DMS153 treated with DMSO at 0.1 percent for 48 hours (cell line): ENCODE data around the gene CRACDL.
"Not testable (repeated sequence)": the region's sequence is repeated elsewhere in the genome, so short reads cannot be mapped to it uniquely, and the experiment has no call there.

Source experiments
- DNase-seq: peaks from one replicate; lab custom pipeline; 2025; ENCODE audit not compliant: unreplicated experiment; lab: John Stamatoyannopoulos, UW

Gene CRACDL

DNA sequence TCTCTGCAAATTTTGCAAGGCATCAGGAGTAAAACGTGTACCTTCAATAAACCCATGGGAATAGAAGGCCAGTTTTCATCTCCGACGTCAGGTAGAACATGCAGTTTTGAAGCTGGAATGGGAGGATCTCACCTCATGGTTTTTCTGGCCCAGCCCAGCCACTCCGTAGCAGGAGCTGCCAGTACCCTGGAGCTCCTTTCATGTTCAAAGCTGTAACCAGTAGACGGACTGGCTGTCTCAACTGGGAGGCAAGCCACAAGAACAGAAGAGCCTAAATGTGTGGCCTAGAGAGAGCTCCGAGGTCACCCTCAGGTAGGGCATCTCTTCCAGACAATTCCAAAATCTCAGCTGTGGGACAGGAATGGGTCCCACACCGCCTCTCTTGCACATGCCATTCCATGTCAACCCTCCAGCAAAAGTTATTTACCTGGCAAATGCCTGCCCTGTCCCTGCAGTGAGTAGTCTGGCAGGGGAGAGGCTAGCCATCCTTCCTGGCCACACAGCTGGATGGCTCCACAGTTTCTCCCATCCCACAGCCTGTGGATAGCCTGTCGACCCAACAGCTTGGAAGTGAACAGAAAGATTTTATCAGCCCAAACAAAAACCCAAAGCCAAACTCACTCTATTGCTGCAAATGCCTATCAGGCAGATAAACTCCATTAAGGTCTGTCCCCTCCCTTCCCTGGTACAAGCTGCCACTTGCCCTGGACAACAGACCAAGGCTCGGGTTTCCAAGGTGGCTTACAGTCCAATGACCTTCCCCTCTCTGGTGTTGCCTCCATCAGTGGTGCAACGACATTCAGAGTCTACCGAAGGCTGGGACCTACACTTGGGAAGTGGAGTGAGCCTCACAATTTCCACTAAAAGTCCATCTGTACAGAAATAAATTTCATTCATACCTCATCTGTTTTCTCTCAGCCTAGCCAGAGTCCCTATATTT is 27.8 kb downstream of the CRACDL start:
- no peak for DNase-seq

DNA sequence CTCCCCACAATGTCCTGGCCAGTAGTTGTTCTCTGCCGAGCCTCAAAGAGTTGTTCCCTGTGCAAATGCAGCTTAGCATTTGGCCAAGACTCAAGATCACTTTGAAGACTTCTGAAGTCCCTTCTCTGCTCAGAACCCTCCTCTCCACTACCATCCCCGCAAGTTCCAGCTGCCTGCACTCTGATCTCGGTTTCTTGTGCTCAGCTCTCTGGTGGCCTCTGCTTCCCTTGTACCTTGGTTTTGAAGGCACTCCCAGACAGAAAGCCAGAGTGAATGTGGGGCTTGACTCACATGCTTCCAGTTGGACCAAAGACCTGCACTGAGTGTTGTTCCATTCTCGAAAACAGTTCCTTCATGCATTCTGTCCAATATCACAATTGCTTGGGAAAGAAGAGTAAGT is 28.6 kb downstream of the CRACDL start:
- no peak for DNase-seq

DNA sequence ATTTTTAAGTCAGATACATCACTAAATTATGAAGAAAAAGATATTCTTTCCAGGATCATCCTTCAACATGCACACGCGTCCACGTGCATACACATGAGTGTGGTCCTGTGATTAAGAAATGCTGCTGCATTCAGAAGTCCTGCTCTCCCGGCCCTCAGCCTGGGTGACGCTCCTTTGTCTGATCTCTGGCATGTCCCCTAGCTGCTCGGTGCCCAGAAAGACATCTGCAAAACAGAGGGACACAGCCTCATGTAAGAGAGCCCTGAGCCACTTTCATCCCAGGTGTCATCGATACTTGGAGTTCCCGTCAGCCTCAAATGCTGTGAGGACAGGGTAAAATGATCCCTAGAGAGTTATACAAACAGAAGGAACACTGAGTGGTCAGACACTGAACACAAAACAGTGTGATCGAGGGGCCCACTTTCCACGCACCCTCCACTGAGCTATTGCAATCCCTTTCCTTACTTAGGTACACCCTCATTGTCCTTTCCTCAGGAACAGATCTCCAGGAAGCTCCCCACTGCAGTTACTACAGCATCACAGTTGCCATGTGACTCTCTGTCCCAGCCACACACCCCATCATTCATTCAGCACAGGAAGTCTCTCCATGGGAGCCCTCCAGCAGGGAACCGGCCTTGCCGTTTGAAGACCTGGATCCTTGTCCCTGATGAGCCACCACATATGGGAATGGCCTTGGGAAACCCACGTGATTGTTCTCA is 32.1 kb downstream of the CRACDL start:
- DNase-seq, result no peak

DNA sequence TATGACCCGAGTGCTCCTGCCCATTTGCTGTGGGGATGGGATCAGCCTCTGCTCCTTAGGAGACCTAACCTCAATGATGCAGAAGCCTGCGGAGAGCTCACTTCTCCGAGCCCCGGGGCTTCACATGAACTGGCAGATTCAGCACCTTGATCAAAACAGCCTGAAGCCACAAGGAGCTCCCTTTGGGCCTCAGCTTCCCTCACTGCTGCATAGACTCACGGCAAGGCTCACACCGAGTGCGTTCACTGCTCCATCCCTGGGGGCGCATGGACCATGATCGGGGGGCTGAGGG is 33.0 kb downstream of the CRACDL start:
- no peak for DNase-seq

DNA sequence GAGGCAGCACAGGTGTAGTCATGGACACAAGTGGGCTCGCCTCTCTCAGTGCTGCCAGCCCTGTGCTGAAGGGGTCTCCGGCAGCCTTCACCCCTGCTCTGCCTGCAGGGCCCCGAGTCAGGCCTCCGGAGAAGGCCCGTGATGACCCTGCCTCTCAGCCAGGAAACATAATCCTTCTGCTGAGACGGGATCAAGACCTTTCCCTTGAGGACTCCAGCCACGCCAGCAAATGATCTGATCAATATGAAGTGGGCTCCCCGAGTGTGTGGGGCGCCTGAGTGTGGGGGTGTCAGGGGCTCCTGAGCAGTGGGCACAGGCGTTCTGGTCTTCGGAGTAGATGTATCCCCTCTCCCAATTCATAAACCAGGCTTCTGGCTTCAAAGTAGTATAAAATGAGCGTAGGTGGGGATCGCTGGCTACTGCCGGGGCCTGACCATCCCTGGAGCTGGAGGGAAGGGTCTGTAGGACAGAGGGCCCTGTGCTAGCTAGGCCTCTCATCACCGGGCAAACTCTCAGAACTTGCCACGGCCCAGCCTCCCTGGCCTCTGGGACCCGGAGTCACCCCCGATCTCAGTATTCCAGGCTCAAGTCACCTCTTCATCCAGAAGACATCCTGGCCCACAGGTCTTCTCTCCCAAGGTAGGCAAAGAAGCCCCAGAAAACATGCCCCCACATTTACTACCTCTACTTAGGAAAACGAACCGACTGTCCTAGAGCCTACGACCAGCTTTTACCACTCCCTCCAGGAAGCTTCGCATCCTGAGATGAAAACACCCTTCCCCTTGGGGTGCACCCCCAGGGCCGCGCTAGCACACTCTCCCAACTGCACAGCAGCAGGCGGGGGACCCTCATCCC is 33.6 kb downstream of the CRACDL start:
- no peak for DNase-seq

DNA sequence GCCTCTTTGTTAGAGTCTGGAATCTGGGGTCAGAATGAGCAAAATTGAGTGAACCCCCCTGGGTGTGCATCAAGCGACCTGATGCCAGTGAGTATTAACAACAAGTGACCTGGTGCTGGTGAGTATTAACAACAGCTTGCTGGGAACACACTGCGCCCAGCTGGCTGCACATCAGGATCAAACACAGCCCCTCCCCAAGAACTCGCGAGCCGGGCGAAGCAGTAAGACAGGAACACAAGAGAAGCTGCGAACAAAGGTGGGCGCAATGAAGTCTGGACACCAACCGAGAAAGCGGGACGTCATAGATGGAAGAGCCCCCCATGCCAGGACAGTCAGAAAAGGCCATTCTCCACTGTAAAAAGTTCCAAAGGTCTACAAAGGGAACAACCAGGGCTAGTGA is 34.3 kb downstream of the CRACDL start:
- DNase-seq, result no peak

DNA sequence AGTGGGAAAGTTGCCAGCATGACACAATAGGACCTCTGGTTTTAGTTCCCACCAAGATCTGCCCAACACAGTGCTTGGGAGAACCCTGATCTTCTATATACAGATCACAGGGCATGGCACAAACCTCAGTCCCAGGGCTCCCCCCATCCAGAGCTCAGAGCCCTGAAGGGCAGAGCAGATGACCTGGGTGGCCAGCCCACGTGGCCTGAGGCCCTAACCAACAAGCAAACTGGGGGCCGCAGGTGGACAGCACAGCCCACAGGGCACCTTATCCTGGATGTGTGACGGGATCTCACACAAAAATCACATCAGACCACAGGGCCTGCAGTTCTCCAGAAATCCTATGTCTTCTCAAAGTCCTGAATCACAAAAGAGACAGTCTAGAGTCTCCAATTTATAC is 34.7 kb downstream of the CRACDL start:
- no peak for DNase-seq

DNA sequence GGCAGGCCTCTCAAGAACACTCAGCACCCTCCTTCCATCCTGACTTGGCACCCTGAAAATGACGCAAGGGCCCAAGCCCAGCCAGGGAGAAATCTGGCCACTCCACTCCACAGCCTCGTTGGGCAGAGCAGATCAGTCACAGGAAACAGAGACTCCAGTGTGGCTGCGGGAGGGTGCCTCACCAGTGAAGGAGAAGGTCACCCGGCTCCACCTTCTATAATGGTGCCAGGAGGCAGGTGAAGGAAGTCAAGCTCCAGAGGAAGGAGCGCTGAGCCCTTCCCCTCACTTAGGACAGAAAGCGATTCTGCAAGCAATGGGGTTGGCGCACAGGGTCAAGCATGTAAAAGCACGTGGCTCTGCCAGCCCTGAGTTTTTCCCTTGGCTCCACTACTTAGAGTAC is 35.3 kb downstream of the CRACDL start:
- DNase-seq, result no peak

DNA sequence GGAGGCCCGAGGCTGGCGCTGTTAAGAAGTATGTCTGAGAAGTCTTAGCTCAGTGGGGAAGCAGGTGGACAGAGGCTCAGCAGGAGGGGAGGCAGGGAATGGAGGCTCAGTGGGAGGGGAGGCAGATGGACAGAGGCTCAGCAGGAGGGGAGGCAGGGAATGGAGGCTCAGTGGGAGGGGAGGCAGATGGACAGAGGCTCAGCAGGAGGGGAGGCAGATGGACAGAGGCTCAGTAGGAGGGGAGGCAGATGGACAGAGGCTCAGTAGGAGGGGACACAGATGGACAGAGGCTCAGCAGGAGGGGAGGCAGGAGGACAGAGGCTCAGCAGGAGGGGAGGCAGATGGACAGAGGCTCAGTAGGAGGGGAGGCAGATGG is 36.3 kb downstream of the CRACDL start:
- not testable (repeated sequence) for DNase-seq

DNA sequence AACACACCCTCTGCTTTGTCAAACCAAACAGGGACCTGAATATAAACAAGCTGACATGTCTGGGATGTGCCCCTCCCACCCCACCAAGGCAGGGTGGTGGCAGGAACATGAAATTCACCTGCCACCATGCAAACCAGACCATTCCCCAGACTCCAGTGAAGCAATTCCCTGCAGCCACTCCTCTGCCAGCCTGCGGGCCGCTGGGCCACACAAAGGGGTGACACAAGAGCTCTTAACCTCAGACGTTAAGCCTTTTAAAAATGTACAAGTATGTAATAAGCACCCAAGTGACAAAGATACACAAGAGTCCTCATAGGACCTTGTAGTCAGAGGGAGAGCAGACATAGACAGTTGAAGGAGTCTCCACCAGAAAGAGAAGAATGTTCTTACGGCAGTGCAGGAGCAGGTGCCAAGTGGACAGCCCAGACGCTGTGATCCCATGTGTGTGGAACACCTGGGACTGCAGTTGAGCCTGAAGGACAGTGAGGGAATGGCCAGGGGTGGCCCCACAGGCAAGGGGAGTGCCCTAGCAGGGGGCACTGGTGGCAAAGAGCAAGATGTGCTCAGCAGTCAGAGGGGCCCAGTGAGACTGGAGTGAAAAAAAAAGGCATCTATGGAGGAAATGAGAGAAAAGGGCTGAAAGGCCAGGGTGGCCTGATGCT is 36.9 kb downstream of the CRACDL start:
- peak; percentile 34 for DNase-seq

DNA sequence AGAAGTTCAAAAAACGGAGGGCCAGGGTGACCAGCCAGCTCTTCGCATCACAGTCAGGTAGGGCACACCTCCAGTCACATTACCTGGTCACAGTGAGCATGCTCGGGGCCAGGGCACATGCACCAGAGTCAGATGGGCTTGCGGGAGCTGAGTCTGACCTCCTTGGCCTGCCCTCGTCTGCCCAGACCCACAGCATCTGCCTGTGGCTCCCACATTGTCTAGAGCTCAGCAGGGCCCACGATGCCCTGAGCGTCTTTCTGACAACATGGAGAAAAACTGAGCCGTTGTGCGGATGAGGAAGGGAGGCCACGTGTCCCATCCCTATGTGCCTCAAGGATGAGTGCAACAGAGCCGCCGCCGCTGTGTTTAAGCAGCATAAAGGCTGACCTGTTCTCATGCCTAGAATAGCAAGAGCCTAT is 37.6 kb downstream of the CRACDL start:
- no peak for DNase-seq

DNA sequence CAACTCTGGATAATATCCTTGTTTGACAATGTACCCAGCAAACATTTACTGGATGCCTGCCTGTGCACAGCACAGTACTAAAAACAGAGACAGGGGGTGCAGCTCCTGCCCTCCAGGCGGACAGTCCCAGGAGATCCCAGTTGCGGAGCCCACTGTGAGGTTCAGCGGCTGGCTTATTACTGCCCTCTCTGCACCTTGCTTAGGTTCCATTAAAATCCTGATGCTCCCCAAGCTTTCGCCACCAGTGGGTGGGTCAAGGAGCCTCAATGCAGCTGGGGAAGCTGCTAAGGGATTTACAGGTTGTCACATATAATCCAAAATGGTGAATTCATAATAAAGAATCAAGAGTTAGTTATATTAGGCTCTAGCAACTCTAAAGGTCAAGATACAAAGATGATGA is 38.3 kb downstream of the CRACDL start:
- DNase-seq, result no peak

DNA sequence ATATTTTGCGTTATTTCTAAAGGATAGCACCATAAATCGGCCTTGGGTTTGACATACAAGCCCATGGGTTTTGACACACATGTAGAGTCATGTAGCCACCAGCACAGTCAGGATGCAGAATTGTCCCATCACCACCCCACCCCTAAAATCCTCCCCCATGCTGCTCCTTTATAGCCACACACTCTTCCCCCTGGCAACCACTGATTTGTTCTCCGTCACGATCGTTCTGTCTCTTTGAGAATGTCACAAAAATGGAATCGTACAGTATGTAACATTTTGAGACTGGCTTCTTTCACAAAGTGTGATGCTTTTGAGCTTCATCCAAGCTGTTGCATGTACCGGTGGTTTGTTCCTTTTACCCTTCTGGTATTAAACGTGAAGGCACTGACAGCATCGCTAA is 39.1 kb downstream of the CRACDL start:
- no peak for DNase-seq

DNA sequence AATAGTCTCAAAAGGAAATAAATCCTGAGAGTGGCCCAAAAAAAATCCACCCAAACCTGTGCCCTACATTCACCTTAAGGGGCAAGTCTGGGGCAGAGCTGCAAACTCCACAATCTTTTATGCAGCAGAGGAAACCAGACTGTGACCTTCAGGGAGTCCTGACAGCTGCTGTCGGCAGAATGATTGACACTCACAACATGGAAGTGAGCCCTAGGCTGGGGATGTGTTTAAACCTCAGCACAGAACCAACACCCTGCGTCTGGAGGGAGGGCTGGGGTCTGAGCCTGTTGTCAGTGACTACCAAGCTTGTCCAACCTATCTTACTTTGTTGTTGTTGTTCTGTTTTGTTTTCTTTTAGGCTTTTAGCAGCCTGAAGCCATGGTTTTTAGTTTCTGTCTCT is 39.6 kb downstream of the CRACDL start:
- no peak for DNase-seq

DNA sequence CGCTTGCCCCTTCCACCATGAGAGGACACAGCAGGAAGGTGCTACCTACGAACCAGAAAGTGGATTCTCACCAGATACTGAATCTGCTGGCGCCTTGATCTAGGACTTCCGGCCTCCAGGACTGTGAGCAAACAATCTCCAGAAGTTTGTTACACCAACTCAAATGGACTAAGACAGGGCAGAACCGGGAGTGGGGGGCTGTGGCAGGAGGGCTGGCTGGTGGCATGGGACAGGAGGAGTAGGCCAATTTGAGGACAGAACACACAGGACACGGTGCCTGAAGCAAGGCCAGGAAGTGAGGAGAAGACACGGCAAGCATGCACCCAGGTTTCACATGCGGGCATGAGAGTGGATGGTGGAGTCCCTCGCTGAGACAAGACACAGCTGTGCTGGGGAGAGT is 40.1 kb downstream of the CRACDL start:
- DNase-seq, result no peak

DNA sequence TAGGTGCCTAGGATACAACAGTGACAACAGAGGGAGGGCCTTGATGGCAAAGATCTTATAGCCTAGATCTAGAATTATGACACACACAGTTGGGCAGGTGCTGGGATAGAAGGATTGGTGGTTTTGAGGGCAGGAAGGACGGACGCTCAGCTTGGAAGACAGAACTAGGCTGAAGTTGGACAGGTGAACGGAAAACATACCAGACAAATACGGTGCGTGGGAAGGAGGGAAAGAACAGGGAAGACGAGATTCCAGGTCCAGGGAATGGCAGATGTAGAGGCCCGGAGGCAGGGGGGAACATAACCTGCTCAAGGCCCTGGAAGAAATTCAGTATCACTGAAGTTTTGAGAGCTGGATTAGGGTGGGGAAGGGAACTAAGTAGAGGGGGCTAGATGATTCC is 40.8 kb downstream of the CRACDL start:
- no peak for DNase-seq

DNA sequence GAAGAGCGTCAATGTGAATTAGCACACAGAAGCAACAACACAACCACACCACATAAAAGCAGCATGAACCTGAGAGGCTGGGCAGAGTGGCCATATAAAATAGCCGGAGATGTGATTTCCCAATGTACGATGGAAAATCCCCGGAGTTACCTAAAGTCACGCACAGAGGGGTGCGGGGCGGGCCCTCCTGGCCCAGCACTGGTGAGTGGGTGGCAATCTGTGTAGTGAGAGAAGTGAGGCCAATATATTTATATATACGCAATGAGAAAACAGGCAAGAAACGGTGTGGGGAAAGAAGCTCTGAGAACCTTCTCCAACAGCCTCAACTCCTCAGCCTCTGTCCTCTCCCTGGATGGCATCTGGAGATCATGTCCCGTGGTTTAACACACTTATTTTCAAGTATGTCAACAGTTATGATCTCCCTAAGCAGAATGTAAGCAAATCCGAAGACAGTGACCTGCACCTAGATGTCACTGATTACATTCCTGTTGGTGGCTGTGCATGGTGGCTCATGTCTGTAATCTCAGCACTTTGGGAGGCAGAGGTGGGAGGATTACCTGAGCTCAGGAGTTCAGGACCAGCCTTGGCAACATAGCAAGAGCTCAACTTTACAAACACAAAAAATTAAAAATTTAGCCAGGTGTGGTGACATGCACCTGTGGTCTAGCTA is 41.6 kb downstream of the CRACDL start:
- no peak for DNase-seq

DNA sequence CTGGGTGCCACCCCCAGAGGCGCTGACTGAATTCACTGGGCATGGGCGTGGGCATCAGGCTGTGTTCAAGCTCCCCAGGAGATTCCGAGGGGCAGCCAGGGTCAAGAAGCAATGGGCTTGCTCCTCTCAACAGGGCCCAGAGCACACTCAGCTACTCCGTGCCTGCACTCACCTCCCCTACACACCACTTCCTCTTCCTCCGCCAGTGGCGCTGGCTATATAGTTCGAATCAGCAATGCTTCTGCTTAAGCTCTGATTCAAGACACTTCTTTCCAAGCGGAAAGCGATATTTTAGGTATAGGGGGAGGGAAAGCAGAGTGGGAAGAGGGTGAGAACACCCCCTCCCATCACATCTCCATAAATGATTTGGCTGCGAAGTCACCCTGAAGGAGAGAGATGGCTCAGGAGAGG is 42.1 kb downstream of the CRACDL start:
- no peak for DNase-seq

DNA sequence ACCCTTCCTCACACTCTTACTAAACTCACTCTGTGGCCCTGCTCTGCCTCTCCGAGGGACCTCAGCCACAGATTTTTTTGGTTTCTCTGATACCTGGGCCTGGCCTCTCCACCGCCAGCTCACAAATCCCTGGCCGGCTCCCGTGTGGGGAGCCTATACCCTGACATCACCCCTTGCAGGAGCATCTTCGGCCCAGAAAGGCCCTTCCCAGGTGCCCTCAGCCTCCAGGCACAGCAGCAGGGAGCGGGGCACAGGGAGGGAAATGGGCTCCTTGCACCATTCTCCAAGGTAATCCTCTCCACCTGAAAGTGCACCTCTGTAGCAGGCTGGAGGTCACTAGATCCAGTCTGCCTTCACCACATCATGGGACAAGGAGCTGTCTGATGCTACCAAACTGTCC is 43.2 kb downstream of the CRACDL start:
- no peak for DNase-seq

DNA sequence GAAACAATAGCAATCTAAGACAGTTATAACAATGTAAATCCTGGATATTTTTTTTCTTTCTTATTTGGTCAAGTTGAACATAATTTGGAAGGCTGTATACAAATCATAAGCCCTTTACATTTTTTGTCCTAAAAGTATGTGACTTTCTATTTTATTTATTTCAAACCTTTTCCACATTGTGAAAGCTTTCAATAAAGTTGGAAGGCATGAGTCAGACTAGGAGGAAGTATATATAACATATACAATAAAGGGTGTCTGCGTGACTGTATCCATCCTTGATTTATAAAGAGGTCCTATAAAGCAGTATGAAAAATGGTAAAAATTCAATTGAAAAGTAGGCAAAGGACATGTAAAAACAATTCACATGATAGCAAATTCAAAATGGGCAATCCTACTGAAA is 44.4 kb downstream of the CRACDL start:
- no peak for DNase-seq
